ENCODE data around the gene LHFPL6. TPM values are rescaled to one million over a fixed set of nuclear protein-coding genes. Genes with fewer than 3 reads are reported as not detected.

Gene LHFPL6
- total RNA-seq, 1 donor from 2014 or later, result 54.8 TPM

- Histone ChIP-seq H3K36me3 (no peaks in the 10 kb centered on the region), H3K27me3 (no peaks in the 10 kb centered on the region), H3K4me1 (peaks cover 51% of the 10 kb centered on the region), H3K9me3 (no peaks in the 10 kb centered on the region), H3K27ac (no peak overlapping the region), H3K4me3 (no peak overlapping the region)
- DNase-seq (ENCODE audit: extremely low spot score in 2 of 2), result no peak
- TF ChIP-seq POLR2A (IDR thresholded peaks at IDR 0.05) (no peak), CTCF (IDR thresholded peaks at IDR 0.05) (no peak), POLR2AphosphoS5 (IDR thresholded peaks at IDR 0.05; ENCODE audit: insufficient read depth in 1 of 2, low read depth in 1 of 2) (no peak)
- intact Hi-C loops (cut with DNase I), result no loop called here
Observed at GRCh38 chr13:39597838-39598237, 5.2 kb downstream of the LHFPL6 start.

GRCh38 chr13:39596685-39597084 is 6.3 kb downstream of the LHFPL6 start:
- no peak for DNase-seq (ENCODE audit: extremely low spot score in 2 of 2)
- TF ChIP-seq POLR2A (IDR thresholded peaks at IDR 0.05) (no peak), POLR2AphosphoS5 (IDR thresholded peaks at IDR 0.05; ENCODE audit: insufficient read depth in 1 of 2, low read depth in 1 of 2) (no peak), CTCF (IDR thresholded peaks at IDR 0.05) (no peak)
- Histone ChIP-seq H3K4me3 (no peak overlapping the region), H3K9me3 (no peaks in the 10 kb centered on the region), H3K27me3 (no peaks in the 10 kb centered on the region), H3K36me3 (no peaks in the 10 kb centered on the region), H3K4me1 (peaks cover 51% of the 10 kb centered on the region), H3K27ac (no peak overlapping the region)
- intact Hi-C loops (cut with DNase I), result no loop called here

- H3K4me1 ChIP-seq, result peaks cover 51% of the 10 kb centered on the region
- intact Hi-C loops (cut with DNase I), result no loop called here
Observed at GRCh38 chr13:39596176-39596575, 6.8 kb downstream of the LHFPL6 start.

GRCh38 chr13:39590466-39591036 is 12.4 kb downstream of the LHFPL6 start:
- Histone ChIP-seq H3K27me3 (no peaks in the 10 kb centered on the region), H3K9me3 (no peaks in the 10 kb centered on the region), H3K4me1 (peaks cover 23% of the 10 kb centered on the region), H3K4me3 (no peak overlapping the region), H3K36me3 (no peaks in the 10 kb centered on the region), H3K27ac (no peak overlapping the region)
- TF ChIP-seq POLR2AphosphoS5 (IDR thresholded peaks at IDR 0.05; ENCODE audit: insufficient read depth in 1 of 2, low read depth in 1 of 2), result no peak
- TF ChIP-seq POLR2A (IDR thresholded peaks at IDR 0.05), result no peak
- no peak for TF ChIP-seq CTCF (IDR thresholded peaks at IDR 0.05)
- intact Hi-C loops (cut with DNase I), result no loop called here
- no peak for DNase-seq (ENCODE audit: extremely low spot score in 2 of 2)

More at GRCh38 chr13:39596176-39596575, 6.8 kb downstream of the LHFPL6 start:
- Histone ChIP-seq H3K4me3 (no peak overlapping the region), H3K27me3 (no peaks in the 10 kb centered on the region), H3K27ac (no peak overlapping the region), H3K9me3 (no peaks in the 10 kb centered on the region), H3K36me3 (no peaks in the 10 kb centered on the region)
- DNase-seq (ENCODE audit: extremely low spot score in 2 of 2), result no peak
- no peak for TF ChIP-seq POLR2A (IDR thresholded peaks at IDR 0.05)
- no peak for TF ChIP-seq POLR2AphosphoS5 (IDR thresholded peaks at IDR 0.05; ENCODE audit: insufficient read depth in 1 of 2, low read depth in 1 of 2)
- TF ChIP-seq CTCF (IDR thresholded peaks at IDR 0.05), result no peak

- Histone ChIP-seq H3K27me3 (no peaks in the 10 kb centered on the region), H3K36me3 (no peaks in the 10 kb centered on the region), H3K9me3 (no peaks in the 10 kb centered on the region), H3K27ac (no peak overlapping the region), H3K4me3 (no peak overlapping the region), H3K4me1 (peaks cover 32% of the 10 kb centered on the region)
- intact Hi-C loops (cut with DNase I), result no loop called here
- DNase-seq (ENCODE audit: extremely low spot score in 2 of 2), result no peak
- TF ChIP-seq POLR2AphosphoS5 (IDR thresholded peaks at IDR 0.05; ENCODE audit: insufficient read depth in 1 of 2, low read depth in 1 of 2) (no peak), CTCF (IDR thresholded peaks at IDR 0.05) (no peak), POLR2A (IDR thresholded peaks at IDR 0.05) (no peak)
Observed at GRCh38 chr13:39588384-39588783, 14.6 kb downstream of the LHFPL6 start.

Measured in vagina (tissue), 2 donors.